Epithelial cell of esophagus (primary cell): Measurements from ENCODE around the gene RAB11FIP3.
"Not testable (repeated sequence)": the region's sequence is repeated elsewhere in the genome, so short reads cannot be mapped to it uniquely, and the experiment has no call there.

ENCODE experiments used
- DNase-seq: peaks from one replicate; pipeline ENCODE4 v3.0.0; 2010; ENCODE audit warnings: low read depth
- H3K4me3 ChIP-seq: 2 replicates; pipeline ENCODE4 v1.5.1; 2011; ENCODE audit warnings: mild to moderate bottlenecking, low read length, control low read depth
- TF ChIP-seq, protein P1 (sequence below): IDR thresholded peaks from 2 replicates; pipeline ENCODE4 v1.5.1; 2011; ENCODE audit warnings: low read depth, mild to moderate bottlenecking, low read length, control low read depth, inconsistent platforms; ENCODE audit not compliant: insufficient read depth; ENCODE audit errors: missing control alignments

Gene RAB11FIP3

DNA sequence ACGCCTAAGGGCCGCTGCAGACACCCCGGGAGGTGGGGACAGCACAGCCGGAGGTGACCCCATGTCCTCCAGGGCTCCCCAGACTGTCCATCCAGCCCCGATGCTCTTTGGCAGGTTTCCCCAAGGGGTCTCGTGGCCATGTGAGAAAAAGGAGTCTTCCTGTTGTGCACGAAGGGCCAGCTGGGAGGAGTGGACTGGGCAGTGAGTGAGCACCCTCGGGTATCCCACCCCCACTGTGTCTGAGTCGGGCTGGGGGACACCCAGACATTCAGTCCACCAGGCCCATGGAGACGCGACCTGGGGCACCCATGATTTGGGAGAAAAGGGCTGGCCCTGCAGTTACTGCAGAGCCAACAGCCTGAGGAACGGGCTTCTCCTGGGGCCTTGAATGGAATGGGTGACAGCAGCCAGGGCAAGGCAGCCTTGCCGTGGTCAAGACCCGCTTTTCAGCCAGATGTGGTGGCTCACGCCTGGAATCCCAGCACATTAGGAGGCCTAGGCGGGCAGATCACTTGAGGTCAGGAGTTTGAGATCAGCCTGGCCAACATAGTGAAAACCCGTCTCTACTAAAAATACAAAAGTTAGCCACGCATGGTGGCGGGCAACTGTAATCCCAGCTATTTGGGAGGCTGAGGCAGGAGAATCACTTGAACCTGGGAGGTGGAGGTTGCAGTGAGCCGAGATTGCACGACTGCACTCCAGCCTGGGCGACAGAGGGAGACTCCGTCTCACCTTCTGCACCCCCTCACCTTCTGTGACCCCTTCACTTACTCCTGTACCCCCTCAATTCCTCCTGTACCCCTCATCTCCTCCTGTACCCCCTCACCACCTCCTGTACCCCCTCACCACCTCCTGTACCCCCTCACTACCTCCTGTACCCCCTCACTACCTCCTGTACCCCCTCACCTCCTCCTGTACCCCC lies 78.0 kb downstream of the RAB11FIP3 start:
- TF ChIP-seq, protein P1, sequence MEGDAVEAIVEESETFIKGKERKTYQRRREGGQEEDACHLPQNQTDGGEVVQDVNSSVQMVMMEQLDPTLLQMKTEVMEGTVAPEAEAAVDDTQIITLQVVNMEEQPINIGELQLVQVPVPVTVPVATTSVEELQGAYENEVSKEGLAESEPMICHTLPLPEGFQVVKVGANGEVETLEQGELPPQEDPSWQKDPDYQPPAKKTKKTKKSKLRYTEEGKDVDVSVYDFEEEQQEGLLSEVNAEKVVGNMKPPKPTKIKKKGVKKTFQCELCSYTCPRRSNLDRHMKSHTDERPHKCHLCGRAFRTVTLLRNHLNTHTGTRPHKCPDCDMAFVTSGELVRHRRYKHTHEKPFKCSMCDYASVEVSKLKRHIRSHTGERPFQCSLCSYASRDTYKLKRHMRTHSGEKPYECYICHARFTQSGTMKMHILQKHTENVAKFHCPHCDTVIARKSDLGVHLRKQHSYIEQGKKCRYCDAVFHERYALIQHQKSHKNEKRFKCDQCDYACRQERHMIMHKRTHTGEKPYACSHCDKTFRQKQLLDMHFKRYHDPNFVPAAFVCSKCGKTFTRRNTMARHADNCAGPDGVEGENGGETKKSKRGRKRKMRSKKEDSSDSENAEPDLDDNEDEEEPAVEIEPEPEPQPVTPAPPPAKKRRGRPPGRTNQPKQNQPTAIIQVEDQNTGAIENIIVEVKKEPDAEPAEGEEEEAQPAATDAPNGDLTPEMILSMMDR: no peak
- no peak overlapping the region for H3K4me3 ChIP-seq

DNA sequence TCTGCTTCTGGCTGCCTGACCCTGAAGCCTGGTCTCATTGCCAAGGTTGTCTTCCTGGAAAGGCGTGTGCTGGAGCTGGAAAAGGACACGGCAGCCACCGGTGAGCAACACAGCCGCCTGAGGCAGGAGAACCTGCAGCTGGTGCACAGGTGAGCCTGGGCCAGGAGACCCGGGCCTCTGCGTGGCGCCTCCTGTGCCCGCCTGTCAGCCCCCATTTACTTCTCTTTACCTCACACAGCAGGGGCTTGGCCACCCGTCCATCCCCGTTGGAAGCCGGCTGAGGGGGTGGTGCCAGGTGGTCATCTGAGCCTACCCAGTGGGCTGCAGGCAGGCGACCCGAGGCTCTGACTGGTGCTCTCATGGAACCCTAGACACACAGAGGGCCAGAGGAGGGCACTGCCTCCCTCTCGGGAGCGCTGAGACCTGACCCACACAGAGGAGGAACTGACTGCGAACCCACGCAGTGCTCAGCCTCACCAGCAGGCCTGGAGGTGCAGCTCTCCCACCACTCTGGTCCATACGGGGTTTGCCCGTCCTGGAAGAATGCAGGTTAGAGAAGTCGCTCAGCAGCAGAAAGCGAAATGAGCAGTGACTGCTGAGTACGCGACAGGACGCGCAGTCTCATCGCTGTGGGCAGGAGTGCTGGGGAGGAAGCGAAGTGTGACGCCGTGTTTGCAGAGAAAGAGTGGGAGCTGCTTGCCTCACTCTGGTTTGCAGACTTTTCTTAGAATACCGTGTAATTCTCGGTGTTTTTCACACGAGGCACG lies 80.2 kb downstream of the RAB11FIP3 start:
- DNase-seq: no peak
- H3K4me3 ChIP-seq: no peak overlapping the region
- TF ChIP-seq, protein P1: no peak

More for the DNA sequence above, 78.0 kb downstream of the RAB11FIP3 start:
- no peak for DNase-seq

GRCh38 chr16:506246-506546 lies 80.7 kb downstream of the RAB11FIP3 start:
- no peak overlapping the region for H3K4me3 ChIP-seq
- DNase-seq: no peak
- TF ChIP-seq, protein P1: no peak

DNA sequence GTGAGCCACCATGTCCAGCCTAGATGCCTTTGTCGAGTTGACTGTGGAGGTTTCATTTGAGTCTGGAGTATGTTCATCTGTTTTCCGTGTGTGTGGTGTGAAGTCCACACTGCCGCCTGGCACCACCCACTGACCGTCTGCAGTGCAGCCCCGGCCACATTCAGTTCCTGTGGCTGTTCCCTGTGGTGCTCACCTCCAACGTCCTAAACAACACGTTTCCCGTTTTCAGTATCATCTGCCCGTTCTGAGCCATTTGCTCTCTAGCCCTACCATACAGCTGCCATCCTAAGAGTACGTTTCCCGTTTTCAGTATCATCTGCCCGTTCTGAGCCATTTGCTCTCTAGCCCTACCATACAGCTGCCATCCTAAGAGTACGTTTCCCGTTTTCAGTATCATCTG lies 82.1 kb downstream of the RAB11FIP3 start:
- H3K4me3 ChIP-seq, DNase-seq: not testable (repeated sequence)

- H3K4me3 ChIP-seq: no peak overlapping the region
- DNase-seq: no peak
- TF ChIP-seq, protein P1: no peak
These were observed 82.5 kb downstream of the RAB11FIP3 start for GRCh38 chr16:507996-508395.

DNA sequence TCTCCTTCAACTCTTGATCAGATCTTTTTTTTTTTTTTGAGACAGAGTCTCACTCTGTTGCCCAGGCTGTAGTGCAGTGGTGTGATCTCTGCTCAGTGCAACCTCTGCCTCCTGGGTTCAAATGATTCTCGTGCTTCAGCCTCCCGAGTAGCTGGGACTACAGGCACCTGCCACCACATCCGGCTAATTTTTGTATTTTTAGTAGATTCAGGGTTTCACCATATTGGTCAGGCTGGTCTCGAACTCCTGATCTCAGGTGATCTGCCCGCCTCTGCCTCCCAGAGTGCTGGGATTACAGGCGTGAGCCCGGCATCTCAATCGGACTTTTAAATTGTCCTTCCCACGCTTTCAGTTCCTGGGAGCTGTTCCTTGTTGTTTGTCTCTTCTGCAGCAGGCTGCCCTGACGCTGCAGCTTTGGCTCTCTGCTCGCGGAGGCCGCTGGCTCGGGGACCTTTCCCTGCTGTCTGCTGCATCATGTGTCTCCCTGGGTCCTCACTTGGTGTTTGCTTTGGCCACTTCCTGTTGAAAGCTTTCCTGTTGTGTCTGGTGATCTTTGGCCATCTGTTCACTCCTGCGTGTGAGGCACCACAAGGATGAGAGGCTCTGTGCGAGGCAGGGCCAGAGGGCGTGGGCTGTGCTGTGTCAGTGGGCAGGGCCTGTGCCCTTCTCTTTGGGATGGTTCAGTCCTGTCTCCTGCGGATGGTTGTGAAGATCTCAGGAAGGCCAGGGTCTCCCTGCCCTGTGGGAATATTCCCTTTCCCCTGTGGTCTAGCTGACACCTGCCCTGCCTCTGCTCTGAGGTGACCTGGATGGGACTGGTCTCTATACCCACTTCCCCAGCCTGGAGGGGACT lies 83.7 kb downstream of the RAB11FIP3 start:
- no peak for DNase-seq
- no peak overlapping the region for H3K4me3 ChIP-seq
- TF ChIP-seq, protein P1: no peak

DNA sequence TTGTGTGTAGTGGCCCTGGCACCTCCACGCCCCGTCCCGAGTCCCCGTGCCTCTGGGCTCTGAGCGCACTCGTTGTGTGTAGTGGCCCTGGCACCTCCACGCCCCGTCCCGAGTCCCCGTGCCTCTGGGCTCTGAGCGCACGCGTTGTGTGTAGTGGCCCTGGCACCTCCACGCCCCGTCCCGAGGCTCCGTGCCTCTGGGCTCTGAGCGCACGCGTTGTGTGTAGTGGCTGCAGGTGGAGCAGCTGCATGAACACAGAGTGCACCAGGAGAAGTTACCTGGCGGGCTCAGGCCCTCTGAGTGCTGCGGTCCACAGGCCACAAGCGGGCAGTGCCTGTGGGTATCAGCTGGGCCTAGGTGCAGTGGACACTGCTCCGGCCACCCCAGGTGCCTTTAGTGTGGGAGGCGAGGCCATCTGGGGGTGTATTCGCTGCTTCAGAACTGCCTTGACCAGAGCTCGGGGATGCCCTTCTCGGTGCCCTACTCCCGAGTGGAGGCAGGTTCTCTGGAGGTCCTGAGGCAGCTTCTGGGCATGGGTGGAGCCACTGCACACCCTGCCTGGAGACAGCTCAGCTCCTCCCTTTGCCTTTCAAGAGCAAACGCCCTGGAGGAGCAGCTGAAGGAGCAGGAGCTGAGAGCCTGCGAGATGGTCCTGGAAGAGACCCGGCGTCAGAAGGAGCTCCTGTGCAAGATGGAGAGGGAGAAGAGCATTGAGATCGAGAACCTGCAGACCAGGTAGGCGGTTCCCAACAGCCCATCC lies 84.8 kb downstream of the RAB11FIP3 start:
- TF ChIP-seq, protein P1: no peak
- DNase-seq: no peak
- no peak overlapping the region for H3K4me3 ChIP-seq
